DOHH2 (cell line): ENCODE measurements around the gene KDM4C.

Source experiments
- H3F3A ChIP-seq: fragments of 200-600 bp; sonication (generic), shearing (Covaris generic); 2 replicates; pipeline ENCODE4 v1.6.0; 2016; ENCODE audit warnings: antibody characterized with exemption, mild to moderate bottlenecking; ENCODE audit not compliant: control insufficient read depth, insufficient read depth
- H3K27ac ChIP-seq: fragments of 200-600 bp; sonication (generic); 2 replicates; pipeline ENCODE4 v1.5.1; 2014; ENCODE audit warnings: low read depth, mild to moderate bottlenecking, low read length, moderate library complexity
- H3K27me3 ChIP-seq: fragments of 200-600 bp; sonication (generic); 2 replicates; pipeline ENCODE4 v1.6.1; 2014; ENCODE audit warnings: mild to moderate bottlenecking, low read length, mixed read lengths; ENCODE audit not compliant: control insufficient read depth
- H3K36me3 ChIP-seq: fragments of 200-600 bp; sonication (generic); 2 replicates; pipeline ENCODE4 v1.6.1; 2014; ENCODE audit warnings: mild to moderate bottlenecking, low read length, moderate library complexity, mixed read lengths; ENCODE audit not compliant: control insufficient read depth
- H3K4me1 ChIP-seq: fragments of 200-600 bp; sonication (generic); 2 replicates; pipeline ENCODE4 v1.6.1; 2014; ENCODE audit warnings: mild to moderate bottlenecking, low read length, mixed read lengths; ENCODE audit not compliant: control insufficient read depth
- H3K4me2 ChIP-seq: fragments of 200-600 bp; sonication (generic); 2 replicates; pipeline ENCODE4 v1.6.0; 2014; ENCODE audit warnings: mild to moderate bottlenecking, low read length, moderate library complexity
- H3K4me3 ChIP-seq: fragments of 200-600 bp; sonication (generic); 2 replicates; pipeline ENCODE4 v1.5.1; 2014; ENCODE audit warnings: mild to moderate bottlenecking, low read length, mixed read lengths
- H3K79me2 ChIP-seq: fragments of 200-600 bp; sonication (generic); 2 replicates; pipeline ENCODE4 v1.6.1; 2014; ENCODE audit warnings: mild to moderate bottlenecking, low read length, mixed read lengths; ENCODE audit not compliant: control insufficient read depth
- H3K9me2 ChIP-seq: fragments of 200-600 bp; sonication (generic); replicated peaks from 2 replicates; pipeline ENCODE4 v1.6.1; 2014; ENCODE audit warnings: mild to moderate bottlenecking, low read length, mixed read lengths; ENCODE audit not compliant: control insufficient read depth
- H3K9me3 ChIP-seq: fragments of 200-600 bp; sonication (generic); 2 replicates; pipeline ENCODE4 v1.6.1; 2014; ENCODE audit warnings: antibody characterized with exemption, low read length, mixed read lengths; ENCODE audit not compliant: control insufficient read depth, insufficient read depth
- H4K20me1 ChIP-seq: fragments of 200-600 bp; sonication (generic); 2 replicates; pipeline ENCODE4 v1.6.0; 2014; ENCODE audit warnings: low read depth, mild to moderate bottlenecking, antibody characterized with exemption, low read length, moderate library complexity; ENCODE audit not compliant: control insufficient read depth, insufficient read depth
- EZH2phosphoT487 ChIP-seq: fragments of 200-600 bp; sonication (generic); IDR thresholded peaks from 2 replicates; pipeline ENCODE4 v1.6.1; 2017; ENCODE audit warnings: borderline replicate concordance, mild to moderate bottlenecking, antibody characterized with exemption, low read length, moderate library complexity, mixed read lengths
- TF ChIP-seq, protein P1 (sequence below): fragments of 200-600 bp; sonication (generic); IDR thresholded peaks from one replicate; pipeline ENCODE4 v1.5.1; 2014; ENCODE audit warnings: antibody characterized with exemption, mild to moderate bottlenecking, low read depth, low read length; ENCODE audit not compliant: poor library complexity, severe bottlenecking

Gene KDM4C

GRCh38 chr9:6777213-6777902 is 19.6 kb downstream of the KDM4C start:
- Histone ChIP-seq H3K9me2 (no peaks in the 10 kb centered on the region), H3K4me3 (peak overlapping the region; percentile 37), H3K4me2 (peak overlapping the region; percentile 63), H3K4me1 (peaks cover 35% of the 10 kb centered on the region), H4K20me1 (no peaks in the 10 kb centered on the region), H3F3A (peaks cover 6% of the 10 kb centered on the region), H3K27ac (peak overlapping the region; percentile 66), H3K79me2 (peaks cover 91% of the 10 kb centered on the region), H3K9me3 (no peaks in the 10 kb centered on the region), H3K36me3 (no peaks in the 10 kb centered on the region), H3K27me3 (no peaks in the 10 kb centered on the region)
- TF ChIP-seq, protein P1, sequence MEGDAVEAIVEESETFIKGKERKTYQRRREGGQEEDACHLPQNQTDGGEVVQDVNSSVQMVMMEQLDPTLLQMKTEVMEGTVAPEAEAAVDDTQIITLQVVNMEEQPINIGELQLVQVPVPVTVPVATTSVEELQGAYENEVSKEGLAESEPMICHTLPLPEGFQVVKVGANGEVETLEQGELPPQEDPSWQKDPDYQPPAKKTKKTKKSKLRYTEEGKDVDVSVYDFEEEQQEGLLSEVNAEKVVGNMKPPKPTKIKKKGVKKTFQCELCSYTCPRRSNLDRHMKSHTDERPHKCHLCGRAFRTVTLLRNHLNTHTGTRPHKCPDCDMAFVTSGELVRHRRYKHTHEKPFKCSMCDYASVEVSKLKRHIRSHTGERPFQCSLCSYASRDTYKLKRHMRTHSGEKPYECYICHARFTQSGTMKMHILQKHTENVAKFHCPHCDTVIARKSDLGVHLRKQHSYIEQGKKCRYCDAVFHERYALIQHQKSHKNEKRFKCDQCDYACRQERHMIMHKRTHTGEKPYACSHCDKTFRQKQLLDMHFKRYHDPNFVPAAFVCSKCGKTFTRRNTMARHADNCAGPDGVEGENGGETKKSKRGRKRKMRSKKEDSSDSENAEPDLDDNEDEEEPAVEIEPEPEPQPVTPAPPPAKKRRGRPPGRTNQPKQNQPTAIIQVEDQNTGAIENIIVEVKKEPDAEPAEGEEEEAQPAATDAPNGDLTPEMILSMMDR: no peak
- TF ChIP-seq EZH2phosphoT487: no peak

DNA sequence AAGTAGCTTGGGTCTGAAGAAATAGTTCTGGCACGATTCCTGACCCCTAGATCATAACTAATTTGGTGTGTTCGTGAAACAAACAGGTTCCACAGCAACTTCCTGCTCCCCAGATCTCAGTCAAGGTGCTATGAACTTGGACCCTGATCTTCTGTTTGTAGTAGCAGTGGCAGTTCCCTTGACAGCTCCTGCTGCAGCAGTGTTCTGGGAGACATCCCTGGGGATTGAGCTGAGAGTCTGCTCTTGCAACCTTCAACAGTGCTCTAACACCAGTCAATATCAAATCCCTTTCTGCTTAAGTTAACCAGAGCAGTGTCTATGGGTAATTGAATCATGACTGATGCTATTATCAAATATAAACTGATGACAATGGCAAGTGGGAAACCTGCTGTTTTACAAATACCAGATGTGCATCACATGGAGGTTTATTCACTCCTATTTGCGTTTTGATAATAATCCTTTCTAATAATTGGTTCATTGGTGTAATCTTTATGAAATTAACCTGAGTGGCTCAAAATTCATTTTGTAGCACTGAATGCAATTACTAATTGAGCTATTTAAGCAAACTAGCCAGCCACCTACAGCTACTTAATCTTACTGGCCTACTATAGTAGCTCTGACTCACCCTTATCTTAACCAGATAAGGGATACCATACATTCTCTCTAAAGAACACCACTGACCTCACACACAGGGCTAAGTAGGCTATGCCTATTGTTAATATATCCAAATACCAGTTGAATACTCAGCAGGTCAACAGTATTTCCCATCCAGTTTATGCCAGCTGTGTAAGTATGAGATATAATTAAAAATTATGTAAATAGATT is 21.9 kb downstream of the KDM4C start:
- Histone ChIP-seq H3F3A (peaks cover 6% of the 10 kb centered on the region), H3K4me3 (peak overlapping the region; percentile 44), H3K9me3 (no peaks in the 10 kb centered on the region), H3K27me3 (no peaks in the 10 kb centered on the region), H3K36me3 (no peaks in the 10 kb centered on the region), H3K4me1 (peaks cover 53% of the 10 kb centered on the region), H3K4me2 (peak overlapping the region; percentile 63), H3K79me2 (peaks cover 96% of the 10 kb centered on the region), H3K27ac (peak overlapping the region; percentile 56), H4K20me1 (no peaks in the 10 kb centered on the region), H3K9me2 (no peaks in the 10 kb centered on the region)
- TF ChIP-seq, protein P1: no peak
- TF ChIP-seq EZH2phosphoT487: no peak

GRCh38 chr9:6780690-6781089 is 22.9 kb downstream of the KDM4C start:
- Histone ChIP-seq H3F3A (peaks cover 6% of the 10 kb centered on the region), H3K27me3 (no peaks in the 10 kb centered on the region), H3K79me2 (peaks cover 95% of the 10 kb centered on the region), H3K9me3 (no peaks in the 10 kb centered on the region), H3K4me1 (peaks cover 63% of the 10 kb centered on the region), H3K4me3 (no peak overlapping the region), H3K9me2 (no peaks in the 10 kb centered on the region), H4K20me1 (peaks cover 2% of the 10 kb centered on the region; the same call in 1 of the 2 replicates), H3K4me2 (no peak overlapping the region), H3K27ac (no peak overlapping the region), H3K36me3 (no peaks in the 10 kb centered on the region)
- TF ChIP-seq, protein P1: no peak
- TF ChIP-seq EZH2phosphoT487: no peak
